ENCODE measurements around the gene PLA2G3.

GRCh38 chr22:31125521-31126117, 14.7 kb downstream of the PLA2G3 start:
- no peak for TF ChIP-seq CTCF (conservative IDR thresholded peaks at IDR 0.05 in 1 of 2, IDR thresholded peaks at IDR 0.05 in 1 of 2; ENCODE audit: extremely low read depth in 1 of 2, insufficient read depth in 1 of 2, low read depth in 1 of 2, low read length in 2 of 2)
- no peak for TF ChIP-seq EZH2 (IDR thresholded peaks at IDR 0.05; ENCODE audit: borderline replicate concordance, low read length)

All from mammary epithelial cell (primary cell).